Cardiac atrium fibroblast (primary cell): ENCODE data around the gene MYF6. TPM values are rescaled to one million over a fixed set of nuclear protein-coding genes. Genes with fewer than 3 reads are reported as not detected.

Experiments used
- total RNA-seq: library from RNA; depleted of rRNA; stranded (reverse); fragments of >200 nt; gene quantifications from 2 replicates; pipeline ENCODE4 v1.2.3, GENCODE V29; 2015

MYF6 gene
- not detected in 2 replicates for total RNA-seq

DNA sequence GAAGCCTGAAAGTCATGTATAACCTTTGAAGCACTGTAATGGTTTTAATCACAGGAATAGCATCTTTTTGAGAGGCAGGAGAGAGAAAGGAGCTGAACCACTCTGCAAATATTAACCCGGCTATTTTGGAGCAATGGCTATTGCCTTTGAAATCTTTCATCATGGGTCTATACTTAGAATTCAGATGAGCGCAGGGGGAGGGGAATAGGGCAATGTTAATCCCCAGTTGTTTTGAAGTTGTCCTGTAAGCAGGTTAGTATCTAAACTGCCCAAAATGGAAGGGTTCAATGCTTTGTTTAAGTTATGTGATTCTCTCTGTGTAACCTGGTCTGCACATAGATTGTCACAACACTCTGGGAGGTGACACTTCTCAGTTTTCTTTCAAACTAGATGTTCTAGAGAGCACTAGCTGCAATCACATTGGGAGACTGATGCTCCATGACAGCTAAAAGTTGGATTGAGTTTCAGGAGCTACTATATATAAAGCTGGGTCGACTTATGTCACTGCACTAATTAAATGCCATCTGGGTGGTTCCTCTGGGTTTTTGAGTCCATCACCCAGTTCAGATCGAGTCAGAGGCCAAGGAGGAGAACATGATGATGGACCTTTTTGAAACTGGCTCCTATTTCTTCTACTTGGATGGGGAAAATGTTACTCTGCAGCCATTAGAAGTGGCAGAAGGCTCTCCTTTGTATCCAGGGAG, at the start of gene MYF6:
Gene MYF6, plus strand, starts transcription at position 509 of the 704 bp plus-strand sequence. Its CDS starts 86 bp downstream, at position 595.

GRCh38 chr12:80716696-80717469, 9.4 kb downstream of the MYF6 start, which contains the start of gene MYF5:
TSS of gene MYF5 (plus strand) at chr12:80716912. CDS start at chr12:80717064, 152 bp downstream.

Other genes with a start within 250 kb of the MYF6 start
- gene MYF5, start 9.3 kb downstream of the MYF6 start, total RNA-seq: not detected in 2 replicates
- gene LIN7A, start 230.3 kb downstream of the MYF6 start, total RNA-seq: 5.3 and 12.1 TPM in 2 replicates